Transverse colon (tissue), 4 donors: Measurements from ENCODE around the gene APOL3. TPM values are rescaled to one million over a fixed set of nuclear protein-coding genes. Genes with fewer than 3 reads are reported as not detected.

Source experiments
- DNase-seq: peaks from one replicate; pipeline ENCODE4 v3.0.0-alpha.2; 2019
- H3K27ac ChIP-seq, 4 donors: fragments of 200-600 bp; sonication (generic); 2 replicates each; pipeline ENCODE4 v1.5.1; 2016 to 2018; ENCODE audit warnings: inconsistent platforms in 4 of 4
- H3K27me3 ChIP-seq: fragments of 200-600 bp; sonication (generic); 2 replicates; pipeline ENCODE4 v1.5.1; 2017; ENCODE audit warnings: inconsistent platforms
- H3K36me3 ChIP-seq, 4 donors: fragments of 200-600 bp; sonication (generic); 2 replicates each; pipeline ENCODE4 v1.5.1; 2017 to 2019; ENCODE audit warnings: inconsistent platforms in 4 of 4
- H3K4me1 ChIP-seq, 4 donors: fragments of 200-600 bp; sonication (generic); 2 replicates each; pipeline ENCODE4 v1.5.1; 2017 to 2020; ENCODE audit warnings: inconsistent platforms in 4 of 4
- H3K4me3 ChIP-seq, 4 donors: fragments of 200-600 bp; sonication (generic); 1 replicate in 1 of 4; 2 replicates in 3 of 4; pipeline versions ENCODE4 v1.5.1 to v1.6.1; 2017 to 2019; ENCODE audit warnings: inconsistent platforms in 4 of 4
- H3K9me3 ChIP-seq, 2 donors: fragments of 200-600 bp; sonication (generic); 2 replicates each; pipeline ENCODE4 v1.5.1; 2017 to 2019; ENCODE audit warnings: inconsistent platforms in 2 of 2
- CTCF ChIP-seq, 5 experiments: fragments of 200-600 bp in 3 of 5; fragments of 450-650 bp in 2 of 5; sonication (generic) in 3 of 5; IDR thresholded peaks; 1 replicate in 2 of 5; 2 replicates in 3 of 5; pipeline ENCODE4 v1.5.1; 2016 to 2017; ENCODE audit warnings: antibody characterized with exemption in 5 of 5, inconsistent platforms in 3 of 5, mild to moderate bottlenecking in 2 of 5, moderate library complexity in 1 of 5
- EP300 ChIP-seq: sonication (generic); formaldehyde crosslinking; IDR thresholded peaks from one replicate; pipeline ENCODE4 v1.6.1; 2017; ENCODE audit warnings: antibody characterized with exemption, low read depth
- POLR2A ChIP-seq: fragments of 450-650 bp; IDR thresholded peaks from one replicate; pipeline ENCODE4 v1.6.1; 2016; ENCODE audit warnings: antibody characterized with exemption, mild to moderate bottlenecking, moderate library complexity
- POLR2AphosphoS5 ChIP-seq, 3 donors: sonication (generic); formaldehyde crosslinking; IDR thresholded peaks; one replicate each; pipeline ENCODE4 v1.6.1; 2016; ENCODE audit warnings: antibody characterized with exemption in 3 of 3
- WGBS, 2 donors: methylation state at CpG; one replicate each; pipeline ENCODE4 v1.1.5; 2018; ENCODE audit warnings: low coverage in 1 of 2; 5-methylcytosine and 5-hydroxymethylcytosine counted together
- in situ Hi-C, 4 donors: fragments of 200-750 bp; cut with MboI; loops; one replicate each; pipeline versions ENCODE4 v1.15.0 to v1.15.1; 2017; ENCODE audit warnings: low sequenced_read_pairs in 3 of 4, low pct_ligation_motif_present in 1 of 4, low pct_unique_long_range_greater_than_20kb in 1 of 4
- intact Hi-C: fragments of 100-400 bp; cut with DNase I; formaldehyde crosslinking; loops from one replicate; pipeline ENCODE4 v1.15.1; 2023; ENCODE audit warnings: low total_unique reads
- total RNA-seq, 4 donors: library from RNA; depleted of rRNA; stranded (reverse); fragments of >200 nt; gene quantifications; one replicate each; pipeline ENCODE4 v1.1.0, GENCODE V29; 2016

The APOL3 gene
- total RNA-seq, 4 donors from 2014 or later: 8.7 to 53.9 (median 19.4) TPM

DNA sequence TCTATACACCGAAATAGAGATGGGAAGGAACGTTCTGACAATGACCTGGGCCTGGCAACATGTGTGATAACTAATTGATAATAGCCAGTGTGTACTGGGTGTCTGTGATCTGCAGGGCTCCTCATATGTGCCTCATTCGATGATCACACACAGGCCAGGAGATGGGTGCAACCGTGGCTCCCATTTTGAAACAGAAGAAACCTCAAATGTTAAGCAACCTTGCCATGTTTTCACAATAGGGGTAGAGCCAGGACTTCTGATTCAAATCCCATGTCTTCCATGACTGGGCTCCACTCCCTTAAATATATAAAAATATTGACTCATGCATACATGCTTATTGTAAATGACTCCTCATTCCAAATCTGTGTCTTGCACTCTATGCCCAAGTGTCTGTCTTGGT, 11.1 kb downstream of the APOL3 start:
- in situ Hi-C loops: no loop called here
- H3K9me3 ChIP-seq: no peaks in the 10 kb centered on the region
- intact Hi-C loops: no loop called here
- 86 to 93% methylated on average over 4 of the region's 4 CpGs for WGBS, 2 donors
- H3K4me1 ChIP-seq: peaks cover under 1 to 42% (median 7%) of the 10 kb centered on the region in 4 donors
- H3K36me3 ChIP-seq: no peaks in the 10 kb centered on the region
- DNase-seq: no peak
- no peaks in the 10 kb centered on the region for H3K27me3 ChIP-seq
- no peak for TF ChIP-seq POLR2AphosphoS5 (IDR thresholded peaks at IDR 0.05)
- no peak for TF ChIP-seq EP300
- no peak for TF ChIP-seq CTCF (IDR thresholded peaks at IDR 0.05)
- no peak for TF ChIP-seq POLR2A
- H3K27ac ChIP-seq: no peak overlapping the region
- H3K4me3 ChIP-seq: no peak overlapping the region

- TF ChIP-seq EP300 (no peak), POLR2A (no peak), CTCF (IDR thresholded peaks at IDR 0.05) (no peak), POLR2AphosphoS5 (IDR thresholded peaks at IDR 0.05) (no peak)
- intact Hi-C loops (no loop called here), in situ Hi-C loops (no loop called here)
- no peaks in the 10 kb centered on the region for H3K27me3 ChIP-seq
- no peaks in the 10 kb centered on the region for H3K9me3 ChIP-seq
- H3K36me3 ChIP-seq: no peaks in the 10 kb centered on the region
- peaks cover 0 to 32% (median 7%) of the 10 kb centered on the region in 4 donors for H3K4me1 ChIP-seq
- H3K27ac ChIP-seq: no peak overlapping the region
- no peak overlapping the region for H3K4me3 ChIP-seq
- DNase-seq: no peak
- WGBS, 2 donors: 93% methylated on average over 8 of the region's 8 CpGs; no CpG with 5 or more reads in 1 of the 2 donors
These were observed 12.1 kb downstream of the APOL3 start for GRCh38 chr22:36148411-36148810.

- 82 to 100% methylated on average over 2 to 8 of the region's 8 CpGs for WGBS, 2 donors
- no peak for DNase-seq
- H3K27me3 ChIP-seq: no peaks in the 10 kb centered on the region
- intact Hi-C loops (loop anchor here (2.0 kb wide), 1 partner anchor 34 kb away; no protein-coding TSS in a partner anchor), in situ Hi-C loops (no loop called here)
- no peak overlapping the region for H3K4me3 ChIP-seq
- no peaks in the 10 kb centered on the region for H3K9me3 ChIP-seq
- peak overlapping the region in 1 of 4 donors; percentile 22 for H3K27ac ChIP-seq
- peaks cover 0 to 26% (median 7%) of the 10 kb centered on the region in 4 donors for H3K4me1 ChIP-seq
- H3K36me3 ChIP-seq: no peaks in the 10 kb centered on the region
- TF ChIP-seq CTCF (IDR thresholded peaks at IDR 0.05): no peak
- no peak for TF ChIP-seq POLR2A
These were observed 13.3 kb downstream of the APOL3 start for GRCh38 chr22:36147196-36147791.

DNA sequence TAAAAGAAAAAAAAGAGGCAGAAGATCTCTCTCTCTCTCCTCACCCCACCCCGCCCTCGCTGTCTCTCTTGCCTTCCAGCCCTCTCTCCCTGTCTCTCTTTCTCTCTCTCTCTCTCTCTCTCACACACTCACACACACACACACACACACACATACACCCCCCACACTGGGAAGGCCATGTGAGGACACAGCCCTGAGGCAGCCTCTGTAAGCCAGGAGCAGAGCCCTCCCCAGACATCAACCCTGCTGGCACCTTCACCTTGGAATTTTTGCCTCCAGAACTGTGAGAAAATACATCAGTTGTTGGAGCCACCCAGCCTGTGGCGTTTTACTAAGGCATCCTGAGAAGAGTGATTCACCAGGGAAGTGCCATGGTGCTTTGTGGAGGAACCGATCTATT, 14.7 kb downstream of the APOL3 start:
- H3K9me3 ChIP-seq: no peaks in the 10 kb centered on the region
- no peaks in the 10 kb centered on the region for H3K27me3 ChIP-seq
- no peaks in the 10 kb centered on the region for H3K36me3 ChIP-seq
- in situ Hi-C loops (no loop called here), intact Hi-C loops (loop anchor here (2.0 kb wide), 1 partner anchor 35 kb away; no protein-coding TSS in a partner anchor)
- H3K4me1 ChIP-seq: peaks cover 0 to 17% (median 5%) of the 10 kb centered on the region in 4 donors
- H3K4me3 ChIP-seq: no peak overlapping the region
- WGBS, 2 donors: 47 to 77% methylated on average over 2 of the region's 4 CpGs
- DNase-seq: no peak
- TF ChIP-seq POLR2AphosphoS5 (IDR thresholded peaks at IDR 0.05) (no peak), POLR2A (no peak), CTCF (IDR thresholded peaks at IDR 0.05) (no peak), EP300 (no peak)
- no peak overlapping the region for H3K27ac ChIP-seq
